C4-2B (cell line): ENCODE results near the gene EIF4A2.

Source experiments
- CTCF ChIP-seq: fragments of 450-650 bp; conservative IDR thresholded peaks from 2 replicates; pipeline ENCODE4 v1.5.1; 2017; ENCODE audit warnings: mild to moderate bottlenecking
- ZFX ChIP-seq: fragments of 450-650 bp; IDR thresholded peaks from 2 replicates; pipeline ENCODE4 v1.6.1; 2017

- no peak for TF ChIP-seq CTCF
- no peak for TF ChIP-seq ZFX
Observed at GRCh38 chr3:186818516-186818915, 35.1 kb downstream of the EIF4A2 start.
